K562 (cell line): ENCODE measurements around the gene NT5DC1. TPM values are rescaled to one million over a fixed set of nuclear protein-coding genes. Genes with fewer than 3 reads are reported as not detected.

ENCODE experiments used
- CBFB ChIP-seq: sonication (generic); formaldehyde crosslinking; IDR thresholded peaks from 2 replicates; pipeline ENCODE4 v1.4.0; 2020; ENCODE audit warnings: mild to moderate bottlenecking, missing genetic modification reagents
- MAZ ChIP-seq, 2 experiments: fragments of 450-650 bp in 1 of 2; sonication (generic) in 1 of 2; formaldehyde crosslinking; IDR thresholded peaks in 1 of 2; conservative IDR thresholded peaks in 1 of 2; 2 replicates each; pipeline versions ENCODE4 v1.4.0 to v1.5.0; 2020; ENCODE audit warnings: mild to moderate bottlenecking in 1 of 2, missing genetic modification reagents in 1 of 2
- MYBL2 ChIP-seq, 2 experiments: fragments of 450-650 bp in 1 of 2; sonication (generic) in 1 of 2; formaldehyde crosslinking in 1 of 2; IDR thresholded peaks; 2 replicates each; pipeline versions ENCODE4 v1.6.1 to v1.8.1; 2017 to 2022; ENCODE audit warnings: borderline replicate concordance in 1 of 2, inconsistent platforms in 1 of 2, low read depth in 1 of 2, mild to moderate bottlenecking in 1 of 2, missing genetic modification reagents in 1 of 2, moderate library complexity in 1 of 2
- RBFOX2 ChIP-seq: fragments of 200-400 bp; formaldehyde crosslinking; IDR thresholded peaks from 2 replicates; pipeline ENCODE4 v1.6.1; 2017; ENCODE audit warnings: low read depth, mild to moderate bottlenecking, low read length, moderate library complexity
- SMARCC2 ChIP-seq: fragments of 450-650 bp; IDR thresholded peaks from 2 replicates; pipeline ENCODE4 v1.6.1; 2017; ENCODE audit warnings: antibody characterized with exemption, moderate library complexity, mild to moderate bottlenecking, low read depth
- UBTF ChIP-seq, 2 experiments: IDR thresholded peaks; 2 replicates each; pipeline ENCODE4 v1.6.1; 2012; ENCODE audit warnings: improper control_type of control experiment in 2 of 2, low read depth in 2 of 2, low read length in 2 of 2, borderline replicate concordance in 1 of 2
- ZBTB33 ChIP-seq: sonication (generic); formaldehyde crosslinking; IDR thresholded peaks from 2 replicates; pipeline ENCODE4 v1.8.1; 2023; ENCODE audit warnings: mild to moderate bottlenecking, missing genetic modification reagents
- ZNF124 ChIP-seq: sonication (generic); formaldehyde crosslinking; IDR thresholded peaks from 2 replicates; pipeline ENCODE4 v1.8.1; 2022; ENCODE audit warnings: missing genetic modification reagents
- polyA plus RNA-seq, 8 experiments: library from polyadenylated mRNA; depleted of rRNA in 4 of 8; stranded (reverse) in 5 of 8; unstranded in 3 of 8; fragments of >200 nt; fragmentation: Nextera tagmentation in 2 of 8; fragmentation: Illumina TruSeq in 1 of 8; extraction: Ambion mirVana in 2 of 8; extraction: Trizol in 1 of 8; gene quantifications; 2 replicates each; pipeline versions ENCODE4 v1.2.1 to v1.2.3, GENCODE V29; 2011 to 2014; ENCODE audit warnings: inconsistent platforms in 1 of 8, missing spikeins in 1 of 8
- total RNA-seq, 7 experiments: library from RNA; depleted of rRNA in 6 of 7; stranded (reverse); fragments of >200 nt in 6 of 7; fragmentation: Illumina TruSeq in 2 of 7; extraction: Trizol in 2 of 7; gene quantifications; 2 replicates each; pipeline versions ENCODE4 v1.2.1 to v1.2.3, GENCODE V29; 2011 to 2021; ENCODE audit warnings: low replicate concordance in 1 of 7
- TF ChIP-seq, protein P1 (sequence below): fragments of 450-650 bp; formaldehyde crosslinking; IDR thresholded peaks from 2 replicates; pipeline ENCODE4 v1.4.0; 2020; ENCODE audit warnings: mild to moderate bottlenecking, moderate library complexity

The NT5DC1 gene
- total and polyA plus RNA-seq, 9 of the 15 experiments (the other 6 are each of a cell fraction or from before 2014, with no cell fraction given): 4.9 to 28.5 (median 16.3) TPM

GRCh38 chr6:116279232-116280160 is 178.8 kb downstream of the NT5DC1 start, which contains the start of gene TSPYL1 (continued):
- TF ChIP-seq UBTF (IDR thresholded peaks at IDR 0.05; ENCODE audit: borderline replicate concordance in 1 of 2, low read depth in 2 of 2, low read length in 2 of 2): peak in 1 of 2 experiments; percentile 90; a peak in 2 of 4 replicates
- TF ChIP-seq MYBL2 (IDR thresholded peaks at IDR 0.05; ENCODE audit: low read depth): peak; percentile 72
- TF ChIP-seq MYBL2 (CRISPR knock-in tag; IDR thresholded peaks at IDR 0.05; ENCODE audit: borderline replicate concordance): no peak
- peak; percentile 64 to 78 for TF ChIP-seq MAZ (CRISPR knock-in tag; conservative IDR thresholded peaks at IDR 0.05 in 1 of 2, IDR thresholded peaks at IDR 0.05 in 1 of 2)
- TF ChIP-seq SMARCC2: peak; percentile 63; the same call in 1 of the 2 replicates
- peak; percentile 95 for TF ChIP-seq RBFOX2
- no peak for TF ChIP-seq ZNF124 (CRISPR knock-in tag)
- peak; percentile 74; the same call in 1 of the 2 replicates for TF ChIP-seq CBFB (CRISPR knock-in tag)
- TF ChIP-seq, protein P1, sequence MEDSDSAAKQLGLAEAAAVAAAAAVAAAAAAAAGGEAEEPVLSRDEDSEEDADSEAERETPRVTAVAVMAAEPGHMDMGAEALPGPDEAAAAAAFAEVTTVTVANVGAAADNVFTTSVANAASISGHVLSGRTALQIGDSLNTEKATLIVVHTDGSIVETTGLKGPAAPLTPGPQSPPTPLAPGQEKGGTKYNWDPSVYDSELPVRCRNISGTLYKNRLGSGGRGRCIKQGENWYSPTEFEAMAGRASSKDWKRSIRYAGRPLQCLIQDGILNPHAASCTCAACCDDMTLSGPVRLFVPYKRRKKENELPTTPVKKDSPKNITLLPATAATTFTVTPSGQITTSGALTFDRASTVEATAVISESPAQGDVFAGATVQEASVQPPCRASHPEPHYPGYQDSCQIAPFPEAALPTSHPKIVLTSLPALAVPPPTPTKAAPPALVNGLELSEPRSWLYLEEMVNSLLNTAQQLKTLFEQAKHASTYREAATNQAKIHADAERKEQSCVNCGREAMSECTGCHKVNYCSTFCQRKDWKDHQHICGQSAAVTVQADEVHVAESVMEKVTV (CRISPR knock-in tag): no peak
- TF ChIP-seq ZBTB33 (CRISPR knock-in tag): peak; percentile 49
